Measurements from ENCODE around the gene CMIP.

DNA sequence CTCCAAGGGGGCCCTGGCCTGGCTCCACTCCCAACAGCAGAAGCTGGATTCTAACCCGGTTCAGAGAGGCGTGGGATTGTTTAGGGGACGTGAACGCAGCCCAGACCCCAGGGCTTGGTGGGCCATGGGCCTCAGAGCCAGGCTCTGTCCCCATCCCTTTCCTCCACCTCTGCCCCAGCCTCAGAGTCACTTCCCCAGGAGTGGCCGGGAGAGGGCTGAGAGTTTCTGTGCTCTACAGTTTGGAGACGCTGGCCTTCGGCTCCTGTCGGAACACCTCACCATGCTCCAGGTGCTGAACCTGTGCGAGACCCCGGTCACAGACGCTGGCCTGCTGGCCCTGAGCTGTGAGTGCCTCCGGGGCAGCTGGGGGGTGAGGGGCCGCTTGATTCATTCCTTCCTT, 260.7 kb downstream of the CMIP start:
- TF ChIP-seq GATA2 (IDR thresholded peaks at IDR 0.05; ENCODE audit: low read depth, low read length): no peak
- no peak for TF ChIP-seq GATA3 (IDR thresholded peaks at IDR 0.05; ENCODE audit: low read depth, low read length)

Measured in SH-SY5Y (cell line).